KMS-11 (cell line): ENCODE measurements around the gene CSKMT.

Source experiments
- H2AFZ ChIP-seq: fragments of 200-600 bp; sonication (generic); 2 replicates; pipeline ENCODE4 v1.6.1; 2016; ENCODE audit warnings: antibody characterized with exemption, mixed run types, low read depth
- H3K27ac ChIP-seq: fragments of 200-600 bp; sonication (generic); 2 replicates; pipeline ENCODE4 v1.6.1; 2016; ENCODE audit warnings: mild to moderate bottlenecking, mixed run types
- H3K27me3 ChIP-seq: fragments of 200-600 bp; sonication (generic); 2 replicates; pipeline ENCODE4 v1.6.1; 2017; ENCODE audit warnings: mild to moderate bottlenecking, low read depth, mixed run types, moderate library complexity; ENCODE audit not compliant: insufficient read depth
- H3K36me3 ChIP-seq: fragments of 200-600 bp; sonication (generic); 2 replicates; pipeline ENCODE4 v1.6.1; 2017; ENCODE audit warnings: mild to moderate bottlenecking, mixed run types; ENCODE audit not compliant: insufficient read depth
- H3K4me1 ChIP-seq: fragments of 200-600 bp; sonication (generic); 2 replicates; pipeline ENCODE4 v1.6.1; 2016; ENCODE audit warnings: mild to moderate bottlenecking, low read depth, mixed run types; ENCODE audit not compliant: poor library complexity, severe bottlenecking
- H3K4me2 ChIP-seq: fragments of 200-600 bp; sonication (generic); 2 replicates; pipeline ENCODE4 v1.7.0; 2016; ENCODE audit warnings: mild to moderate bottlenecking, mixed run types
- H3K4me3 ChIP-seq: fragments of 200-600 bp; sonication (generic); IDR thresholded peaks from 2 replicates; pipeline ENCODE4 v1.6.1; 2017; ENCODE audit warnings: low read depth, low read length, mixed read lengths; ENCODE audit not compliant: insufficient read depth
- H3K79me2 ChIP-seq: fragments of 200-600 bp; sonication (generic); 2 replicates; pipeline ENCODE4 v1.6.1; 2016; ENCODE audit warnings: low read depth, mixed run types; ENCODE audit not compliant: insufficient read depth
- H3K9ac ChIP-seq: fragments of 200-600 bp; sonication (generic); 2 replicates; pipeline ENCODE4 v1.6.1; 2016; ENCODE audit warnings: mild to moderate bottlenecking, mixed run types
- H4K20me1 ChIP-seq: fragments of 200-600 bp; sonication (generic); 2 replicates; pipeline ENCODE4 v1.6.1; 2016; ENCODE audit warnings: mild to moderate bottlenecking, mixed run types; ENCODE audit not compliant: insufficient read depth
- TF ChIP-seq, protein P1 (sequence below): fragments of 200-600 bp; sonication (generic); conservative IDR thresholded peaks from 2 replicates; pipeline ENCODE4 v1.6.1; 2017; ENCODE audit warnings: low read depth, mild to moderate bottlenecking, antibody characterized with exemption, low read length, moderate library complexity, mixed read lengths

Gene CSKMT

DNA sequence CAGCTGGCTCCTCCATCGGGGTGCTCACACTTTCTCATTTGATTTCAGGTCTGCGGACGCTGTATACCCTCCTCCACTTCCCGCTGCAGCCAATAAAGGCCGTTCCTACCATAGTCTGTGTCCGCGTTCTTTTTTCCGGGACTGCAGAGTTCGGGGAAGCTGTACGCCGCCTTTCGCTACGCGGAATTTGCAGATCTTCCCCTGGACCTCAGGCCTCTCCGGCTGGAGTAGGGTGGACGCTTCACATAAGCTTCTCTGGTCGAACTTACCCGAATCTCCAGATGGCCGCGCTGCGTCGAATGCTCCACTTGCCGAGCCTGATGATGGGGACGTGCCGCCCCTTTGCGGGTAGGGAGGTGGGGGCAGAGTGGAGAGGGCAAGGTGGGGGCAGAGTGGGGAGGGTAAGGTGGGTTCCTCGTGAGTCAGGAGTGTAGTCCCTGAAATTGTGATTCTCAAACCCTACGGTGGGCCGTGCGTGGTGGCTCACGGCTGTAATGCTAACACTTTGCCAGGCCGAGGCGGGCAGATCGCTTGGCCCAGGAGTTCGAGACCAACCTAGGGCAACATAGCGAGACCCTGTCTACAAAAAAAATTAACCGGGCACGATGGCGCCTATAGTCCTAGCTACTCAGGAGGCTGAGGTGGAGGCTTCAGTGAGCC lies 617 bp downstream of the CSKMT start:
- no peak overlapping the region for H3K27ac ChIP-seq
- H3K4me2 ChIP-seq, result peak overlapping the region; percentile 71; the same call in 1 of the 2 replicates
- H3K36me3 ChIP-seq, result no peaks in the 10 kb centered on the region
- no peaks in the 10 kb centered on the region for H4K20me1 ChIP-seq
- H3K4me3 ChIP-seq, result no peak overlapping the region
- TF ChIP-seq, protein P1, sequence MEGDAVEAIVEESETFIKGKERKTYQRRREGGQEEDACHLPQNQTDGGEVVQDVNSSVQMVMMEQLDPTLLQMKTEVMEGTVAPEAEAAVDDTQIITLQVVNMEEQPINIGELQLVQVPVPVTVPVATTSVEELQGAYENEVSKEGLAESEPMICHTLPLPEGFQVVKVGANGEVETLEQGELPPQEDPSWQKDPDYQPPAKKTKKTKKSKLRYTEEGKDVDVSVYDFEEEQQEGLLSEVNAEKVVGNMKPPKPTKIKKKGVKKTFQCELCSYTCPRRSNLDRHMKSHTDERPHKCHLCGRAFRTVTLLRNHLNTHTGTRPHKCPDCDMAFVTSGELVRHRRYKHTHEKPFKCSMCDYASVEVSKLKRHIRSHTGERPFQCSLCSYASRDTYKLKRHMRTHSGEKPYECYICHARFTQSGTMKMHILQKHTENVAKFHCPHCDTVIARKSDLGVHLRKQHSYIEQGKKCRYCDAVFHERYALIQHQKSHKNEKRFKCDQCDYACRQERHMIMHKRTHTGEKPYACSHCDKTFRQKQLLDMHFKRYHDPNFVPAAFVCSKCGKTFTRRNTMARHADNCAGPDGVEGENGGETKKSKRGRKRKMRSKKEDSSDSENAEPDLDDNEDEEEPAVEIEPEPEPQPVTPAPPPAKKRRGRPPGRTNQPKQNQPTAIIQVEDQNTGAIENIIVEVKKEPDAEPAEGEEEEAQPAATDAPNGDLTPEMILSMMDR, result no peak
- H3K79me2 ChIP-seq, result no peaks in the 10 kb centered on the region
- no peaks in the 10 kb centered on the region for H3K27me3 ChIP-seq
- H3K4me1 ChIP-seq, result peaks cover 10% of the 10 kb centered on the region
- no peak overlapping the region; the same call in 1 of the 2 replicates for H2AFZ ChIP-seq
- H3K9ac ChIP-seq, result no peak overlapping the region

DNA sequence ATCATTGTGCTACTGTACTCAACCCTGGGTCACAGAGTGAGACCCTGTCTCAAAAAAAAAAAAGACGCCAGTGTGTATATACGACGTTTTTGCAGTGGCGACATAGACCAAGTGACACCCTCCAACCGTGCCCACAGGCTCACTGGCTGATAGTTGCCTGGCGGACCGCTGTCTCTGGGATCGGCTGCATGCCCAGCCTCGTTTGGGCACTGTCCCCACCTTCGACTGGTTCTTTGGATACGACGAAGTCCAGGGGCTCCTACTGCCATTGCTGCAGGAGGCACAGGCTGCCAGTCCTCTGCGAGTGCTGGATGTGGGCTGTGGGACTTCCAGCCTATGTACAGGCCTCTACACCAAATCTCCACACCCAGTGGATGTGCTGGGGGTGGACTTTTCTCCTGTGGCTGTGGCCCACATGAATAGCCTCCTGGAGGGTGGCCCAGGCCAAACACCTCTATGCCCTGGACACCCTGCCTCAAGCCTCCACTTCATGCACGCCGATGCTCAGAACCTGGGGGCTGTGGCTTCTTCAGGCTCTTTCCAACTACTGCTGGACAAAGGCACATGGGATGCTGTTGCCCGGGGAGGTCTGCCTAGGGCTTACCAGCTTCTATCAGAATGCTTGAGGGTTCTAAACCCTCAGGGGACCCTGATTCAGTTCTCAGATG lies 1.3 kb downstream of the CSKMT start:
- H4K20me1 ChIP-seq, result no peaks in the 10 kb centered on the region
- no peaks in the 10 kb centered on the region for H3K36me3 ChIP-seq
- H3K27ac ChIP-seq, result no peak overlapping the region
- H3K4me1 ChIP-seq, result peaks cover 13% of the 10 kb centered on the region
- no peak overlapping the region for H3K4me3 ChIP-seq
- TF ChIP-seq, protein P1, result no peak
- no peaks in the 10 kb centered on the region for H3K27me3 ChIP-seq
- H3K9ac ChIP-seq, result no peak overlapping the region
- no peak overlapping the region for H2AFZ ChIP-seq
- peaks cover under 1% of the 10 kb centered on the region; the same call in 1 of the 2 replicates for H3K79me2 ChIP-seq
- H3K4me2 ChIP-seq, result no peak overlapping the region

DNA sequence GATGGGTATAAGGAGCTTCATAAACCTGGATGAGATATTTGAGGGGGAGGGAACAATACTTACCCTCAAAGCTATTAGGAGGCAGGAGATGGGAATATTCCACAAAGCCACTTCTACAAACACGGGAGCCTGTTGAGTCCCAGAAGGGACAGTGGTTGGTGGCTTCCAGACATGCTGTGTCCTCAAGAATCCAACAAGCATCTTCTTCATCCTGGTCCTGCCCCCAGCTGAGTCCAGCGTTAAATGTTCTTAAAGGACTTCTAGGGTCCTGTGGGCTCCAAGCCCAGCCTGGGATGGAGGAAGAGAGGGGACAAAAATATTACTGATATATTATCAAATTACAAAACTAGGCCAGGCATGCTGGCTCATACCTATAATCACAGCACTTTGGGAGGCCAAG lies 2.3 kb downstream of the CSKMT start:
- TF ChIP-seq, protein P1, result no peak
- Histone ChIP-seq H3K79me2 (peaks cover 5% of the 10 kb centered on the region; the same call in 1 of the 2 replicates), H3K36me3 (no peaks in the 10 kb centered on the region), H3K4me2 (no peak overlapping the region), H3K9ac (no peak overlapping the region), H3K4me1 (peaks cover 13% of the 10 kb centered on the region), H3K4me3 (no peak overlapping the region), H4K20me1 (no peaks in the 10 kb centered on the region), H2AFZ (no peak overlapping the region), H3K27me3 (no peaks in the 10 kb centered on the region), H3K27ac (no peak overlapping the region)

GRCh38 chr11:62669420-62670161 lies 4.5 kb downstream of the CSKMT start:
- no peak overlapping the region for H3K27ac ChIP-seq
- TF ChIP-seq, protein P1, result no peak
- no peaks in the 10 kb centered on the region for H4K20me1 ChIP-seq
- H2AFZ ChIP-seq, result no peak overlapping the region
- H3K4me1 ChIP-seq, result peaks cover 14% of the 10 kb centered on the region
- H3K79me2 ChIP-seq, result peaks cover 10% of the 10 kb centered on the region; the same call in 1 of the 2 replicates
- H3K4me2 ChIP-seq, result no peak overlapping the region
- no peak overlapping the region for H3K9ac ChIP-seq
- H3K36me3 ChIP-seq, result no peaks in the 10 kb centered on the region
- no peaks in the 10 kb centered on the region for H3K27me3 ChIP-seq
- no peak overlapping the region for H3K4me3 ChIP-seq
